K562 (cell line): ENCODE data around the gene LGALS14.

ENCODE experiments used
- MXI1 ChIP-seq: IDR thresholded peaks from 2 replicates; pipeline ENCODE4 v1.6.1; 2011; ENCODE audit warnings: low read depth, mild to moderate bottlenecking, improper control_type of control experiment, low read length
- NFYB ChIP-seq: IDR thresholded peaks from 2 replicates; pipeline ENCODE4 v1.6.1; 2011; ENCODE audit warnings: mild to moderate bottlenecking, moderate library complexity; ENCODE audit not compliant: insufficient read length; ENCODE audit errors: extremely low read depth
- ZBTB8A ChIP-seq: fragments of 450-650 bp; IDR thresholded peaks from 2 replicates; pipeline ENCODE4 v1.6.1; 2018; ENCODE audit warnings: mild to moderate bottlenecking, moderate library complexity; ENCODE audit not compliant: partially characterized antibody
- TF ChIP-seq, protein P1 (sequence below), 3 experiments: IDR thresholded peaks in 2 of 3; conservative IDR thresholded peaks in 1 of 3; 2 replicates each; pipeline ENCODE4 v1.5.1; 2011 to 2012; ENCODE audit warnings: low read length in 3 of 3, mild to moderate bottlenecking in 3 of 3, control low read depth in 2 of 3, improper control_type of control experiment in 1 of 3, inconsistent platforms in 1 of 3, low read depth in 1 of 3, mixed read lengths in 1 of 3, moderate library complexity in 1 of 3; ENCODE audit not compliant: insufficient read depth in 2 of 3

GRCh38 chr19:39679791-39680168 lies 24.5 kb upstream of the LGALS14 start:
- no peak for TF ChIP-seq NFYB
- TF ChIP-seq ZBTB8A, result no peak
- TF ChIP-seq, protein P1, sequence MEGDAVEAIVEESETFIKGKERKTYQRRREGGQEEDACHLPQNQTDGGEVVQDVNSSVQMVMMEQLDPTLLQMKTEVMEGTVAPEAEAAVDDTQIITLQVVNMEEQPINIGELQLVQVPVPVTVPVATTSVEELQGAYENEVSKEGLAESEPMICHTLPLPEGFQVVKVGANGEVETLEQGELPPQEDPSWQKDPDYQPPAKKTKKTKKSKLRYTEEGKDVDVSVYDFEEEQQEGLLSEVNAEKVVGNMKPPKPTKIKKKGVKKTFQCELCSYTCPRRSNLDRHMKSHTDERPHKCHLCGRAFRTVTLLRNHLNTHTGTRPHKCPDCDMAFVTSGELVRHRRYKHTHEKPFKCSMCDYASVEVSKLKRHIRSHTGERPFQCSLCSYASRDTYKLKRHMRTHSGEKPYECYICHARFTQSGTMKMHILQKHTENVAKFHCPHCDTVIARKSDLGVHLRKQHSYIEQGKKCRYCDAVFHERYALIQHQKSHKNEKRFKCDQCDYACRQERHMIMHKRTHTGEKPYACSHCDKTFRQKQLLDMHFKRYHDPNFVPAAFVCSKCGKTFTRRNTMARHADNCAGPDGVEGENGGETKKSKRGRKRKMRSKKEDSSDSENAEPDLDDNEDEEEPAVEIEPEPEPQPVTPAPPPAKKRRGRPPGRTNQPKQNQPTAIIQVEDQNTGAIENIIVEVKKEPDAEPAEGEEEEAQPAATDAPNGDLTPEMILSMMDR (IDR thresholded peaks at IDR 0.05 in 2 of 3, conservative IDR thresholded peaks at IDR 0.05 in 1 of 3; ENCODE audit: insufficient read depth in 2 of 3, low read depth in 1 of 3, low read length in 3 of 3), result no peak
- no peak for TF ChIP-seq MXI1
